ENCODE measurements around the gene OVOL1. TPM values are rescaled to one million over a fixed set of nuclear protein-coding genes. Genes with fewer than 3 reads are reported as not detected.

The OVOL1 gene
- total RNA-seq, 1 experiment from 2014 or later, result 17.1 TPM

GRCh38 chr11:65844231-65844872 is 57.5 kb downstream of the OVOL1 start:
- no peak overlapping the region for H3K27ac ChIP-seq (ENCODE audit: low read length)
- no TSS peak for BruUV-seq (replicated peaks)
- H3K9ac ChIP-seq (ENCODE audit: low read length), result no peak overlapping the region
- TF ChIP-seq CTCF (conservative IDR thresholded peaks at IDR 0.05; ENCODE audit: low read depth, low read length), result no peak
- TF ChIP-seq EZH2phosphoT487 (IDR thresholded peaks at IDR 0.05; ENCODE audit: borderline replicate concordance, low read length), result no peak
- TF ChIP-seq EZH2 (IDR thresholded peaks at IDR 0.05; ENCODE audit: low read length, unreplicated experiment), result no peak
- intact Hi-C loops (cut with micrococcal nuclease), result no loop called here
- ATAC-seq (no peak), DNase-seq (no peak)
- no peaks in the 10 kb centered on the region for H3K9me2 ChIP-seq (replicated peaks; ENCODE audit: low read length)
- CTCF ChIA-PET, result no interaction called here
- no peaks in the 10 kb centered on the region for H3F3A ChIP-seq (ENCODE audit: low read length, unreplicated experiment)
- no peak overlapping the region for H3K4me2 ChIP-seq (ENCODE audit: low read length)
- no peaks in the 10 kb centered on the region for H3K27me3 ChIP-seq (ENCODE audit: low read length)
- POLR2A ChIA-PET (ENCODE audit: unreplicated experiment), result no interaction called here
- no peaks in the 10 kb centered on the region for H3K9me3 ChIP-seq (ENCODE audit: low read length)
- H2AFZ ChIP-seq (ENCODE audit: low read length), result no peak overlapping the region
- H3K4me3 ChIP-seq (ENCODE audit: low read length), result no peak overlapping the region
- no peaks in the 10 kb centered on the region for H3K4me1 ChIP-seq (ENCODE audit: insufficient read depth, low read length)
- H3K36me3 ChIP-seq (ENCODE audit: low read depth, low read length), result no peaks in the 10 kb centered on the region
- H4K20me1 ChIP-seq (ENCODE audit: low read length), result no peaks in the 10 kb centered on the region
- H3K79me2 ChIP-seq (ENCODE audit: low read length), result no peaks in the 10 kb centered on the region

Other genes with a start within 250 kb of the OVOL1 start
- gene LTBP3, start 228.7 kb upstream of the OVOL1 start, total RNA-seq (2014; rRNA removed), result 197 and 233 TPM in 2 replicates
- gene ZNRD2, start 216.6 kb upstream of the OVOL1 start, total RNA-seq (2014; rRNA removed), result 126 and 206 TPM in 2 replicates
- gene FAM89B, start 214.5 kb upstream of the OVOL1 start, total RNA-seq (2014; rRNA removed), result 76.3 and 87.7 TPM in 2 replicates
- gene EHBP1L1, start 211.0 kb upstream of the OVOL1 start, total RNA-seq (2014; rRNA removed), result 126 and 200 TPM in 2 replicates
- 0.58 and 0.69 TPM in 2 replicates for gene KCNK7, start 191.3 kb upstream of the OVOL1 start, total RNA-seq (2014; rRNA removed)
- gene MAP3K11, start 172.8 kb upstream of the OVOL1 start, total RNA-seq (2014; rRNA removed), result 80.1 and 106 TPM in 2 replicates
- gene PCNX3, start 171.3 kb upstream of the OVOL1 start, total RNA-seq (2014; rRNA removed), result 53.6 and 69.9 TPM in 2 replicates
- gene SIPA1, start 149.0 kb upstream of the OVOL1 start, total RNA-seq (2014; rRNA removed), result 113 and 161 TPM in 2 replicates
- 70.3 and 84.2 TPM in 2 replicates for gene RELA, start 124.1 kb upstream of the OVOL1 start, total RNA-seq (2014; rRNA removed)
- gene KAT5, start 74.8 kb upstream of the OVOL1 start, total RNA-seq (2014; rRNA removed), result 74.9 and 83.9 TPM in 2 replicates
- 96.2 and 172 TPM in 2 replicates for gene RNASEH2C, start 66.3 kb upstream of the OVOL1 start, total RNA-seq (2014; rRNA removed)
- 24.2 and 31.4 TPM in 2 replicates for gene AP5B1, start 6.1 kb upstream of the OVOL1 start, total RNA-seq (2014; rRNA removed)
- gene SNX32, start 46.9 kb downstream of the OVOL1 start, total RNA-seq (2014; rRNA removed), result not detected in 2 replicates
- gene CFL1, start 71.1 kb downstream of the OVOL1 start, total RNA-seq (2014; rRNA removed), result 2,710 and 3,139 TPM in 2 replicates
- 82.0 and 94.6 TPM in 2 replicates for gene MUS81, start 73.4 kb downstream of the OVOL1 start, total RNA-seq (2014; rRNA removed)
- gene EFEMP2, start 85.7 kb downstream of the OVOL1 start, total RNA-seq (2014; rRNA removed), result 2.6 and 4.5 TPM in 2 replicates
- 0.11 TPM in 1 of 2 replicates, not detected in the other for gene CTSW, start 92.8 kb downstream of the OVOL1 start, total RNA-seq (2014; rRNA removed)
- gene FIBP, start 101.4 kb downstream of the OVOL1 start, total RNA-seq (2014; rRNA removed), result 221 TPM in 2 replicates
- gene CCDC85B, start 103.6 kb downstream of the OVOL1 start, total RNA-seq (2014; rRNA removed), result 207 and 280 TPM in 2 replicates
- 656 and 851 TPM in 2 replicates for gene FOSL1, start 113.3 kb downstream of the OVOL1 start, total RNA-seq (2014; rRNA removed)
- gene C11orf68, start 132.0 kb downstream of the OVOL1 start, total RNA-seq (2014; rRNA removed), result 61.3 and 82.0 TPM in 2 replicates
- 944 and 1,531 TPM in 2 replicates for gene DRAP1, start 132.4 kb downstream of the OVOL1 start, total RNA-seq (2014; rRNA removed)
- gene TSGA10IP, start 158.4 kb downstream of the OVOL1 start, total RNA-seq (2014; rRNA removed), result not detected in 2 replicates
- gene SART1, start 174.7 kb downstream of the OVOL1 start, total RNA-seq (2014; rRNA removed), result 240 and 267 TPM in 2 replicates
- 70.1 and 77.0 TPM in 2 replicates for gene EIF1AD, start 215.1 kb downstream of the OVOL1 start, total RNA-seq (2014; rRNA removed)
- gene BANF1, start 215.4 kb downstream of the OVOL1 start, total RNA-seq (2014; rRNA removed), result 124 and 131 TPM in 2 replicates
- 74.5 and 84.2 TPM in 2 replicates for gene CST6, start 224.9 kb downstream of the OVOL1 start, total RNA-seq (2014; rRNA removed)
- gene CATSPER1, start 239.4 kb downstream of the OVOL1 start, total RNA-seq (2014; rRNA removed), result 0.17 and 1.1 TPM in 2 replicates

Measured in PC-3 (cell line).